ENCODE measurements around the gene C2. TPM values are rescaled to one million over a fixed set of nuclear protein-coding genes. Genes with fewer than 3 reads are reported as not detected.

The C2 gene
- total RNA-seq, 6 experiments from 2014 or later = 0.24 to 0.43 (median 0.43) TPM; not detected in 2

DNA sequence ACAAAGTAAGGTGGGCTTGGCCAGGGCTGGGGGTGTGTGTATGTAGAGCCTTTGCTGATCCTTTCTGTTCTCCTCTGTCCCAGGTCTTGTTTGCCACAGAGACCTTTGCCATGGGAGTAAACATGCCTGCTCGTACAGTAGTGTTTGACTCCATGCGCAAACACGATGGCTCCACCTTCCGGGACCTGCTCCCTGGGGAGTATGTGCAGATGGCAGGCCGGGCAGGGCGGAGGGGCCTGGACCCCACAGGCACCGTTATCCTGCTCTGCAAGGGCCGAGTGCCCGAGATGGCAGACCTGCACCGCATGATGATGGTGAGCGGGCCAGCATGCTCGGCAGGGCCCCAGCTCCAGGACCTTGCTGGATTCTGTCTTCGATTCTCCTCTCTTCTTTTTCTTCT lies 38.2 kb downstream of the C2 start:
- DNase-seq = no peak
- Mint-ChIP-seq H3K27ac (no peak overlapping the region), H3K27me3 (ENCODE audit: insufficient read depth) (peaks cover 8% of the 10 kb centered on the region), H3K4me3 (no peak overlapping the region), H3K4me1 (ENCODE audit: low read depth) (peaks cover 19% of the 10 kb centered on the region), H3K36me3 (ENCODE audit: low read depth) (peaks cover 31% of the 10 kb centered on the region), H3K9me3 (no peaks in the 10 kb centered on the region)
- TF ChIP-seq CTCF (IDR thresholded peaks at IDR 0.05) = no peak

DNA sequence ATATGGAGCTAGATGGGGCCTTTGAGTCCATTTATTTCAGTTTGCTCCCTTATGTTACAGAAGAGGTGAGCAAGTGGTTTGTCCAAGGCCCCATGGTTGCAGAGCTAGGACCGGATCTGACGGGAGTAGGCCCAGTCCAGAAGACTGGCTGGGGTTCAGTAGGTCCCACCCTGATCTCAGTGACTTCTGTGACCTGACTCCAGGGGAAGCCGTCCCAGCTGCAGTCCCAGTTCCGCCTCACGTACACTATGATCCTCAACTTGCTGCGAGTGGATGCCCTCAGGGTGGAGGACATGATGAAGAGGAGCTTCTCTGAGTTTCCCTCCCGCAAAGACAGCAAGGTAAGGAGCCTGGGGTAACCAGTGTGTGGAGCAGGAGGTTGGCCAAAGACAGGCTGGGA lies 39.0 kb downstream of the C2 start:
- TF ChIP-seq CTCF (IDR thresholded peaks at IDR 0.05) = no peak
- no peak for DNase-seq
- H3K9me3 Mint-ChIP-seq = no peaks in the 10 kb centered on the region
- peaks cover 19% of the 10 kb centered on the region for H3K4me1 Mint-ChIP-seq (ENCODE audit: low read depth)
- no peak overlapping the region for H3K4me3 Mint-ChIP-seq
- peaks cover 9% of the 10 kb centered on the region for H3K27me3 Mint-ChIP-seq (ENCODE audit: insufficient read depth)
- peaks cover 29% of the 10 kb centered on the region for H3K36me3 Mint-ChIP-seq (ENCODE audit: low read depth)
- H3K27ac Mint-ChIP-seq = no peak overlapping the region

DNA sequence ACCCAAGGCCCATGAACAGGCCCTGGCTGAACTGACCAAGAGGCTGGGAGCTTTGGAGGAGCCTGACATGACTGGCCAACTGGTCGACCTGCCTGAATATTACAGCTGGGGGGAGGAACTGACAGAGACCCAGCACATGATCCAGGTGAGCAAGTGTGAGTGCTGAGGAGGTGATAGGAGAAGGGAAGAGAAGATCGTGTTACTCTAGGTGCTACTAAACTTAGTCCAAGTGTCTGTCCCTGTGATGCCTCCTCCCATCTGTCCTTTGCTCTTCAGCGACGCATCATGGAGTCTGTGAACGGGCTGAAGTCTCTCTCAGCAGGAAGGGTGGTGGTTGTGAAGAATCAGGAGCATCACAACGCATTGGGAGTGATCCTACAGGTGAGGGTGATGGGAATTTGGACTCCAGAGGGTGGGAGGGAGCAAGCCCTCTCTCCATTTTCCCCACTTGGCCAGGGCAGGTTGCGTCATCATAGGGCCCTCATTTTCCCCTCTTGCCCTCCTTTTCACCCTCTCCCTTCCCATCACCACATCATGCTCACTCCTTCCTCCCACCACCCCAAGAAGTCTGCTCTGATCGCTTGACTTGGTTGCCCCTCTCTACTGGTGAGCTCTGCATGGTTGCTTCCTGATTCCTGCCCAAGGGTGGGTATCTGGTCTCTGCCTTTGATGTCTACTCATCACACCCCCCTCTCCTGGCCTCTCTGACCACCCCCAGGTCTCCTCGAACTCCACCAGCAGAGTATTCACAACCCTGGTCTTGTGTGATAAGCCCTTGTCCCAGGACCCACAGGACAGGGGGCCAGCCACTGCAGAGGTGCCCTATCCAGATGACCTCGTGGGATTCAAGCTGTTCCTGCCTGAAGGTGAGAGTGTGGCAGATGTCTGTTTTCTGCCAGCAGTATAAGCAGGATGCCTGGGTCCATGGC lies 39.7 kb downstream of the C2 start:
- TF ChIP-seq CTCF (IDR thresholded peaks at IDR 0.05) = no peak
- peaks cover 19% of the 10 kb centered on the region for H3K4me1 Mint-ChIP-seq (ENCODE audit: low read depth)
- H3K27ac Mint-ChIP-seq = no peak overlapping the region
- DNase-seq = no peak
- H3K9me3 Mint-ChIP-seq = peaks cover 3% of the 10 kb centered on the region; the same call in 1 of the 2 replicates
- no peak overlapping the region for H3K4me3 Mint-ChIP-seq
- peaks cover 17% of the 10 kb centered on the region for H3K27me3 Mint-ChIP-seq (ENCODE audit: insufficient read depth)
- peaks cover 26% of the 10 kb centered on the region for H3K36me3 Mint-ChIP-seq (ENCODE audit: low read depth)

DNA sequence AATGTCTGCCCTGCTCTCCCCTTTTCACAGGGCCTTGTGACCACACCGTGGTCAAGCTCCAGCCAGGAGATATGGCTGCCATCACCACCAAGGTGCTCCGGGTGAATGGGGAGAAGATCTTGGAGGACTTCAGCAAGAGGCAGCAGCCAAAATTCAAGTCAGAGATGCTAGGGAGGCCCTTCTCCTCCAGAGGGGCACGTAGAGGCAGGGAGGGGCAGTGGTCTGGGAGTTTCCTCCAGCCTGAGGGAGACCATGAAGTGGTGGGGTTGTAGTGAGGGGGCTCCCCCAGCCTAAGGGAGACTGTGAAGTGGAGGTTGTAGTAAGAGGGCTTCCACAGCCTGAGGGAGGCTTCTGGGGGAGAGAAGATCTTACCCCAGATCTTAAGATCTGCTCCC lies 40.4 kb downstream of the C2 start:
- H3K27ac Mint-ChIP-seq = no peak overlapping the region

GRCh38 chr6:31968326-31968725 lies 40.8 kb downstream of the C2 start:
- H3K4me3 Mint-ChIP-seq = no peak overlapping the region
- peaks cover 3% of the 10 kb centered on the region; the same call in 1 of the 2 replicates for H3K9me3 Mint-ChIP-seq
- peaks cover 33% of the 10 kb centered on the region for H3K36me3 Mint-ChIP-seq (ENCODE audit: low read depth)
- H3K27ac Mint-ChIP-seq = no peak overlapping the region
- H3K27me3 Mint-ChIP-seq (ENCODE audit: insufficient read depth) = peaks cover 20% of the 10 kb centered on the region
- no peak for DNase-seq
- H3K4me1 Mint-ChIP-seq (ENCODE audit: low read depth) = peaks cover 28% of the 10 kb centered on the region
- TF ChIP-seq CTCF (IDR thresholded peaks at IDR 0.05) = no peak

More for the DNA sequence above, 40.4 kb downstream of the C2 start:
- no peak for DNase-seq
- Mint-ChIP-seq H3K27me3 (ENCODE audit: insufficient read depth) (peaks cover 20% of the 10 kb centered on the region), H3K9me3 (peaks cover 3% of the 10 kb centered on the region; the same call in 1 of the 2 replicates), H3K4me3 (no peak overlapping the region), H3K4me1 (ENCODE audit: low read depth) (peaks cover 24% of the 10 kb centered on the region), H3K36me3 (ENCODE audit: low read depth) (peaks cover 29% of the 10 kb centered on the region)
- TF ChIP-seq CTCF (IDR thresholded peaks at IDR 0.05) = no peak

All from HFFc6 (cell line).